Sigmoid colon (tissue), 7 donors: ENCODE data around the gene UNC5C. TPM values are rescaled to one million over a fixed set of nuclear protein-coding genes. Genes with fewer than 3 reads are reported as not detected.

Source experiments
- DNase-seq: peaks from one replicate; pipeline ENCODE4 v3.0.0-alpha.2; 2019
- H3K27ac ChIP-seq, 4 donors: fragments of 200-600 bp; sonication (generic); one replicate each; pipeline ENCODE4 v1.5.1; 2016 to 2019; ENCODE audit warnings: mild to moderate bottlenecking in 1 of 4
- H3K27me3 ChIP-seq, 3 donors: fragments of 200-600 bp; sonication (generic); one replicate each; pipeline ENCODE4 v1.5.1; 2019; ENCODE audit warnings: mild to moderate bottlenecking in 1 of 3
- H3K36me3 ChIP-seq, 4 donors: fragments of 200-600 bp; sonication (generic); one replicate each; pipeline ENCODE4 v1.5.1; 2016 to 2019
- H3K4me1 ChIP-seq, 4 donors: fragments of 200-600 bp; sonication (generic); one replicate each; pipeline ENCODE4 v1.5.1; 2017 to 2019
- H3K4me3 ChIP-seq, 4 donors: fragments of 200-600 bp; sonication (generic); one replicate each; pipeline ENCODE4 v1.5.1; 2017 to 2019; ENCODE audit warnings: mild to moderate bottlenecking in 2 of 4, moderate library complexity in 1 of 4
- H3K9me3 ChIP-seq, 4 donors: fragments of 200-600 bp in 3 of 4; sonication (generic) in 3 of 4; one replicate each; pipeline versions ENCODE4 v1.5.1 to v1.6.1; 2013 to 2019
- EP300 ChIP-seq, 4 donors: sonication (generic); formaldehyde crosslinking; IDR thresholded peaks; one replicate each; pipeline ENCODE4 v1.6.1; 2017; ENCODE audit warnings: antibody characterized with exemption in 4 of 4
- POLR2A ChIP-seq, 2 donors: fragments of 450-650 bp; IDR thresholded peaks; one replicate each; pipeline ENCODE4 v1.6.1; 2016; ENCODE audit warnings: antibody characterized with exemption in 2 of 2, mild to moderate bottlenecking in 2 of 2, moderate library complexity in 2 of 2
- POLR2AphosphoS5 ChIP-seq, 4 donors: sonication (generic); formaldehyde crosslinking; IDR thresholded peaks; one replicate each; pipeline ENCODE4 v1.6.1; 2017; ENCODE audit warnings: antibody characterized with exemption in 4 of 4
- WGBS, 2 donors: extraction: QIAGEN DNeasy Blood & Tissue Kit; methylation state at CpG; one replicate each; pipeline ENCODE4 v1.1.7; 2013; 5-methylcytosine and 5-hydroxymethylcytosine counted together
- intact Hi-C: fragments of 100-400 bp; cut with DNase I; formaldehyde crosslinking; loops from one replicate; pipeline ENCODE4 v1.15.1; 2023
- polyA plus RNA-seq, 3 donors: library from polyadenylated mRNA; stranded (reverse); fragments of 200-250 nt; gene quantifications; one replicate each; pipeline ENCODE4 v1.2.3, GENCODE V29; 2013
- total RNA-seq, 4 donors: library from RNA; depleted of rRNA; stranded (reverse); fragments of >200 nt; gene quantifications; one replicate each; pipeline ENCODE4 v1.1.0, GENCODE V29; 2016
- TF ChIP-seq, protein P1 (sequence below), 4 experiments: fragments of 450-650 bp in 3 of 4; fragments of 200-600 bp in 1 of 4; IDR thresholded peaks; one replicate each; pipeline ENCODE4 v1.5.1; 2016 to 2019; ENCODE audit warnings: antibody characterized with exemption in 4 of 4, mild to moderate bottlenecking in 3 of 4, moderate library complexity in 2 of 4
- donor health status: healthy with polysubstance abuse.
- donor health status: Bipolar disorder and iron deficiency.
- donor health status: healthy.

UNC5C gene
- total and polyA plus RNA-seq, 7 donors: 0.60 to 3.1 (median 1.4) TPM

DNA sequence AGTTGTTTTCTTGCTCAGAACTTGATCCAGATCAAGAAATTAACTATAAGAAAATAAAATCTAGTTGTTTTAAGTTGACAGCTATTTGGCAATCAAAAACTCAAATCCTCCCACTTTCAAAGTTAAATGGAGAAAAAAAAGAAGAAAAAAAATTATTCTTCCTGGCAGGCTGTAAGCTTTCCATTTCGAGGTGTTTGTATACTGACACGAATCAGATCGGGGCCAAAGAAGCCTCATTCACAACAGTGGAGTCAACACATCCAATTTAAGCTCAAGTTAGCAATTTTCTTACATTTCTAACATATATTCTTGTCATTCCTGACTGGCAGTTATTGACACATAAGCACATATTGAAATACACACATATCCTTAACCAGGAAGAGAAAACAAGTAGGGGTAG is 119.4 kb downstream of the UNC5C start:
- intact Hi-C loops: no loop called here
- no peaks in the 10 kb centered on the region for H3K9me3 ChIP-seq

DNA sequence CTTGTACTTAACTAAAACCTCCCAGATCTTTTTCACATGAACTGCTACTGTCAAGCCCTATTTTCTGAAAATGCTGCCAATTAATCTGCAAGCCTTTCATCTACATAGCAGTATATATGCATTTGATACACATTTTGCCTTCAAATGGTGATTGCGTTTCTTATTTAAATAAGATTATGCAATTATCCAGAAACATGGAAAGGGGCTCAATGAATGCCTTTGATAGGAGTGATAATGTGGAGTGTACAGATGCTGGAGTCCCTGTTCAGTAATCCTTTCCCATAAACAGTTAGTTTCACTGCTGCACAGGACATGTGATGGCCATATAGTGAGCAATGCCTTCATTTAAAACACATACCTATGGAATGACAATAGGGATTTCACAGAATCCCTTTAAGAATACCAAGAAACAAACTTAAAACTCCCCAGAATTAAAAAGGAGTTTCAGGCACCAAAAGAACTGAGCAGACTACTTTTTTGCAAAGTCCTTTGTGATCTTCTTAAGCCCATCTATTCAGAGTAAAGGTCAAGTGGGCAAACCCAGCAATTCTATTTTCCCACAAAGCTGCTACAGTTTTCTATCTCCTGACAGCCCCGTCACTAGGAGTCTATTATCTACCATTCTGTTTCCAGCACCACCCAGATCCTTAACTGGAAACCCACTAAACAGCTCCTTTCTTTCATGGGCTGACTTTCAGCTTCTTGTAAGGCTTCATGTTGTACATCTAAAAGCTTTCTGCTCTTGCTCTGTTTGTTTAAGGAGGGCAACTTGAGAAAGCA is 120.3 kb downstream of the UNC5C start:
- H3K4me3 ChIP-seq: no peak overlapping the region
- H3K9me3 ChIP-seq: no peaks in the 10 kb centered on the region
- H3K27ac ChIP-seq: no peak overlapping the region
- no peaks in the 10 kb centered on the region for H3K4me1 ChIP-seq
- H3K27me3 ChIP-seq: no peaks in the 10 kb centered on the region
- TF ChIP-seq EP300 (IDR thresholded peaks at IDR 0.05) (no peak), POLR2A (IDR thresholded peaks at IDR 0.05) (no peak), POLR2AphosphoS5 (IDR thresholded peaks at IDR 0.05) (no peak)
- TF ChIP-seq, protein P1, sequence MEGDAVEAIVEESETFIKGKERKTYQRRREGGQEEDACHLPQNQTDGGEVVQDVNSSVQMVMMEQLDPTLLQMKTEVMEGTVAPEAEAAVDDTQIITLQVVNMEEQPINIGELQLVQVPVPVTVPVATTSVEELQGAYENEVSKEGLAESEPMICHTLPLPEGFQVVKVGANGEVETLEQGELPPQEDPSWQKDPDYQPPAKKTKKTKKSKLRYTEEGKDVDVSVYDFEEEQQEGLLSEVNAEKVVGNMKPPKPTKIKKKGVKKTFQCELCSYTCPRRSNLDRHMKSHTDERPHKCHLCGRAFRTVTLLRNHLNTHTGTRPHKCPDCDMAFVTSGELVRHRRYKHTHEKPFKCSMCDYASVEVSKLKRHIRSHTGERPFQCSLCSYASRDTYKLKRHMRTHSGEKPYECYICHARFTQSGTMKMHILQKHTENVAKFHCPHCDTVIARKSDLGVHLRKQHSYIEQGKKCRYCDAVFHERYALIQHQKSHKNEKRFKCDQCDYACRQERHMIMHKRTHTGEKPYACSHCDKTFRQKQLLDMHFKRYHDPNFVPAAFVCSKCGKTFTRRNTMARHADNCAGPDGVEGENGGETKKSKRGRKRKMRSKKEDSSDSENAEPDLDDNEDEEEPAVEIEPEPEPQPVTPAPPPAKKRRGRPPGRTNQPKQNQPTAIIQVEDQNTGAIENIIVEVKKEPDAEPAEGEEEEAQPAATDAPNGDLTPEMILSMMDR (IDR thresholded peaks at IDR 0.05): no peak
- intact Hi-C loops: no loop called here
- 76 to 77% methylated on average over 2 of the region's 2 CpGs for WGBS, 2 donors
- no peaks in the 10 kb centered on the region for H3K36me3 ChIP-seq
- DNase-seq: no peak

More for the DNA sequence above, 119.4 kb downstream of the UNC5C start:
- no peak for DNase-seq
- WGBS, 2 donors: 78% methylated on average over 3 of the region's 3 CpGs
- TF ChIP-seq POLR2AphosphoS5 (IDR thresholded peaks at IDR 0.05) (no peak), POLR2A (IDR thresholded peaks at IDR 0.05) (no peak), EP300 (IDR thresholded peaks at IDR 0.05) (no peak)
- TF ChIP-seq, protein P1 (IDR thresholded peaks at IDR 0.05): no peak
- H3K27me3 ChIP-seq: no peaks in the 10 kb centered on the region
- H3K4me1 ChIP-seq: no peaks in the 10 kb centered on the region
- H3K27ac ChIP-seq: no peak overlapping the region
- no peak overlapping the region for H3K4me3 ChIP-seq
- H3K36me3 ChIP-seq: no peaks in the 10 kb centered on the region

DNA sequence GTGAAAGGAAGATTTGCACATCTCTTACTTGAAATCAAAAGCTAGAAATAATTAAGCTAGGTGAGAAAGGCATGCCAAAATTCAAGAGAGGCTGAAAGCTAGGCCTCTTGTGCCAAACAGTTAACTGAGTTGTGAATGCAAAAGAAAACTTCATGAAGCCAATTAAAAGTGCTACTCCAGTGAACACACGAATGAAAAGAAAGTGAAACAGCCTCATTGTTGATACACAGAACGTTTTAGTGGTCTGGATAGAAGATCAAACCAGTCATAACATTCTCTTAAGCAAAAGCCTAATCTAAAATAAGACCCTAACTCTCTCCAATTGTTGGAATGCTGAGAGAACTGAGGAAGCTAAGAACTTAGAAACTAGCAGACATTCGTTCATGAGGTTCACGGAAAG is 122.3 kb downstream of the UNC5C start:
- intact Hi-C loops: no loop called here
- TF ChIP-seq EP300 (IDR thresholded peaks at IDR 0.05) (no peak), POLR2AphosphoS5 (IDR thresholded peaks at IDR 0.05) (no peak), POLR2A (IDR thresholded peaks at IDR 0.05) (no peak)
- TF ChIP-seq, protein P1 (IDR thresholded peaks at IDR 0.05): no peak
- no peaks in the 10 kb centered on the region for H3K27me3 ChIP-seq

DNA sequence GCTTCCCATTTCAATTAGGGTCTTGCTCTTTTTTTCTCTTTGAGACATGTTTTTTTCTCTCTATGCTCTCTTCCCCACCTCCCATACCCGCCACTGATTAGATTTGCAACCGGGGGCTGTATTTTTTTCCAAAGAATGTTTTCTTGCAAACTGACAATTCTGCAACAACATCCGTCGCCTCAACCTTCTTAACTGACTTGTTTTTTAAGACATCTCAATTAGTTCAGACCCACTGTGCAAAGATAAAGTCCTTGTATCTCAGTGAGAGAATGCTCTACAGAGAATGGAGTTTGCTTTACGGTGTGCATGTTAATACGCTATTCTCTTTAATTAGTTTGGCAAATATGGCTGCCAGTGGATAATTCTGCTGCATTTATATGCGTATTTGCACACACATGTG is 126.3 kb downstream of the UNC5C start:
- H3K36me3 ChIP-seq: no peaks in the 10 kb centered on the region
- H3K27me3 ChIP-seq: no peaks in the 10 kb centered on the region
- no peaks in the 10 kb centered on the region for H3K4me1 ChIP-seq
- no peak for DNase-seq
- H3K4me3 ChIP-seq: no peak overlapping the region
- H3K9me3 ChIP-seq: no peaks in the 10 kb centered on the region
- H3K27ac ChIP-seq: no peak overlapping the region
- WGBS, 2 donors: 84 to 92% methylated on average over 7 of the region's 7 CpGs
- intact Hi-C loops: no loop called here
- no peak for TF ChIP-seq POLR2AphosphoS5 (IDR thresholded peaks at IDR 0.05)
- no peak for TF ChIP-seq EP300 (IDR thresholded peaks at IDR 0.05)

More for the DNA sequence above, 122.3 kb downstream of the UNC5C start:
- no peak overlapping the region for H3K27ac ChIP-seq
- no peak overlapping the region for H3K4me3 ChIP-seq
- H3K36me3 ChIP-seq: no peaks in the 10 kb centered on the region
- H3K9me3 ChIP-seq: no peaks in the 10 kb centered on the region
- DNase-seq: no peak
- no peaks in the 10 kb centered on the region for H3K4me1 ChIP-seq
- 50 to 64% methylated on average over 4 of the region's 4 CpGs for WGBS, 2 donors

DNA sequence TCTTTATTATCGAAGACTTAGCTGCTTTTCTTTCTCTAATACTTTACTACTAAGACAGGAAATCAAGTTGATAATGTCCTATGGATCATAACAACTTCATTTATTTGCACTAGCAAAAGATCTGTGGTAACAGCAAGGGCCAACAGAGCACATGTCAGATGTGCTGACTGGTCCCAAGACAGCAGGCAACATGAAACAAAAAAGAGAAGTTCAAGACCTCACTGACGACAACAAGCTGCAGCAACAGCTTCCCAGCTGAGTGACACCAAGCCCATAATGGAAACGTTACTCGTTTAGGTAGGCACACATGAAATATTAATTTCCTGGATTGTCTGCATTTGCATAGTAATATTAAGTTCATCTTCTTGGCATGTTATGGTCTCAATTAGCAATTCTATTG is 126.9 kb downstream of the UNC5C start:
- TF ChIP-seq POLR2AphosphoS5 (IDR thresholded peaks at IDR 0.05) (no peak), EP300 (IDR thresholded peaks at IDR 0.05) (no peak)
- Histone ChIP-seq H3K27ac (no peak overlapping the region), H3K4me1 (no peaks in the 10 kb centered on the region), H3K9me3 (no peaks in the 10 kb centered on the region), H3K4me3 (no peak overlapping the region), H3K27me3 (no peaks in the 10 kb centered on the region), H3K36me3 (no peaks in the 10 kb centered on the region)
- intact Hi-C loops: no loop called here
- WGBS, 2 donors: 64 to 80% methylated on average over 4 of the region's 4 CpGs
- no peak for DNase-seq
